Thyroid gland (tissue), 4 donors: ENCODE measurements around the gene ZCCHC24. TPM values are rescaled to one million over a fixed set of nuclear protein-coding genes. Genes with fewer than 3 reads are reported as not detected.

ENCODE experiments used
- DNase-seq, 2 donors: peaks; one replicate each; pipeline ENCODE4 v3.0.0-alpha.2; 2019
- H3K27ac ChIP-seq, 3 donors: fragments of 200-600 bp; sonication (generic); 1 replicate in 2 of 3; 2 replicates in 1 of 3; pipeline ENCODE4 v1.5.1; 2016 to 2019; ENCODE audit warnings: mild to moderate bottlenecking in 1 of 3, moderate library complexity in 1 of 3
- H3K27me3 ChIP-seq: fragments of 200-600 bp; sonication (generic); one replicate; pipeline ENCODE4 v1.5.1; 2019
- H3K36me3 ChIP-seq, 2 donors: fragments of 200-600 bp; sonication (generic); one replicate each; pipeline ENCODE4 v1.5.1; 2016 to 2019
- H3K4me1 ChIP-seq, 2 donors: fragments of 200-600 bp; sonication (generic); one replicate each; pipeline ENCODE4 v1.5.1; 2017 to 2019
- H3K4me3 ChIP-seq, 3 donors: fragments of 200-600 bp; sonication (generic); replicated peaks in 1 of 3; 1 replicate in 2 of 3; 2 replicates in 1 of 3; pipeline ENCODE4 v1.5.1; 2016; ENCODE audit warnings: mild to moderate bottlenecking in 1 of 3
- H3K9me3 ChIP-seq: fragments of 200-600 bp; sonication (generic); one replicate; pipeline ENCODE4 v1.5.1; 2017
- CTCF ChIP-seq, 6 experiments: fragments of 200-600 bp in 3 of 6; fragments of 450-650 bp in 3 of 6; sonication (generic) in 3 of 6; IDR thresholded peaks; one replicate each; pipeline ENCODE4 v1.5.1; 2016 to 2019; ENCODE audit warnings: antibody characterized with exemption in 6 of 6, mild to moderate bottlenecking in 2 of 6, inconsistent platforms in 1 of 6, moderate library complexity in 1 of 6
- POLR2A ChIP-seq, 2 donors: fragments of 450-650 bp; IDR thresholded peaks; one replicate each; pipeline ENCODE4 v1.6.1; 2017; ENCODE audit warnings: antibody characterized with exemption in 2 of 2, mild to moderate bottlenecking in 2 of 2, moderate library complexity in 1 of 2
- WGBS, 2 donors: methylation state at CpG; one replicate each; pipeline ENCODE4 v1.1.5; 2017; 5-methylcytosine and 5-hydroxymethylcytosine counted together
- intact Hi-C: fragments of 100-400 bp; cut with DNase I; formaldehyde crosslinking; loops from one replicate; pipeline ENCODE4 v1.15.1; 2023
- total RNA-seq, 4 donors: library from RNA; depleted of rRNA; stranded (reverse); fragments of >200 nt; gene quantifications; one replicate each; pipeline ENCODE4 v1.2.3, GENCODE V29; 2016

Gene ZCCHC24
- total RNA-seq, 4 donors from 2014 or later = 25.4 to 48.8 (median 33.3) TPM

GRCh38 chr10:79336739-79337138 is 108.7 kb downstream of the ZCCHC24 start:
- Histone ChIP-seq H3K4me3 (no peak overlapping the region), H3K27ac (peak overlapping the region in 2 of 3 donors; percentile 77 to 83), H3K27me3 (no peaks in the 10 kb centered on the region), H3K9me3 (no peaks in the 10 kb centered on the region), H3K36me3 (no peaks in the 10 kb centered on the region), H3K4me1 (peaks cover 17 to 29% of the 10 kb centered on the region in 2 donors)
- no peak for TF ChIP-seq CTCF (IDR thresholded peaks at IDR 0.05)
- TF ChIP-seq POLR2A (IDR thresholded peaks at IDR 0.05) = no peak
- no peak for DNase-seq
- 69 to 82% methylated on average over 5 to 6 of the region's 7 CpGs for WGBS, 2 donors
- intact Hi-C loops = no loop called here

- TF ChIP-seq CTCF (IDR thresholded peaks at IDR 0.05) (no peak), POLR2A (IDR thresholded peaks at IDR 0.05) (no peak)
- no peak for DNase-seq
- Histone ChIP-seq H3K4me1 (peaks cover 17 to 31% of the 10 kb centered on the region in 2 donors), H3K4me3 (no peak overlapping the region), H3K36me3 (no peaks in the 10 kb centered on the region), H3K9me3 (no peaks in the 10 kb centered on the region), H3K27me3 (no peaks in the 10 kb centered on the region), H3K27ac (peak overlapping the region; percentile 77 to 91 (median 83))
- 96 to 100% methylated on average over 3 of the region's 3 CpGs for WGBS, 2 donors
- intact Hi-C loops = no loop called here
Measured at GRCh38 chr10:79336276-79336675, 109.1 kb downstream of the ZCCHC24 start.

DNA sequence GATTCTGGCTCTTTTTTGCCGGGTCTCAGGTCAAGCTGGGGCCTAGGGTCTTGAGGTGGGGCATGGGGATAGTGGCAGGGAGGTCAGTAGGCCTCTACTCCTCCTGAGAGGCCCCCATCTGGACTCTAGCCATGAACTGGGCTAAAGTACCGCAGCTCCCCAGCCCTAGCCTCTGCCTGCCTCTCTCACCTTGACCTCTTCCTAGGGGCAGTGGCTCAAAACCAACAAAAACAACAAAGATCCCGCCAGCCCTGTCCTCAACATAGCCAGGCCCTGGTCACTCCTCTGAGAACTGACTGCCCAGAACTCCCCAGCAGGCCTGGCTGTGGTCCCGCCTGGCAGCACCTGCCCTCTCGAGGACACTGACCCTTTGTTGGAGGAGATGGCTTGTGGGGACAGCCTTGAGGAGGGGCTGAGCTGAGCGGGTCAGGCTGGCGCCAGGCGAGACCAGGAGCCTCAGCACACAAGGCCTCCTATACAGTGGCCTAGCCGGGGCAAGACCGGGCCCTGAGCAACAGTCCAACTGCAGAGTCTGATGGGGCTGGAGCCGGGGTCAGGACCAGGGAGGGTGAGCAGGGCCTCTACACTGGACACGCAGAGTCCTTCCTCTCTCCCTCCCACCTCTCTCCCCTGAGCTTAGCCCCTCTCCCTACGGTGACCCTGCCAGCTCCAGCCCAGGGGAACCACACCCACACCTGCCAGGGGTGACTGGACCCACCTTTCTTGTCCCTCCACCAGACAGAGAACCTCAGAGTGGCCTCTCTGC is 109.8 kb downstream of the ZCCHC24 start:
- DNase-seq = peak; percentile 93 to 95
- Histone ChIP-seq H3K36me3 (no peaks in the 10 kb centered on the region), H3K9me3 (no peaks in the 10 kb centered on the region), H3K4me1 (peaks cover 17 to 31% of the 10 kb centered on the region in 2 donors), H3K27ac (peak overlapping the region; percentile 77 to 91 (median 83)), H3K4me3 (no peak overlapping the region), H3K27me3 (no peaks in the 10 kb centered on the region)
- TF ChIP-seq CTCF (IDR thresholded peaks at IDR 0.05) (no peak), POLR2A (IDR thresholded peaks at IDR 0.05) (peak in 1 of 2 donors; percentile 16)
- intact Hi-C loops = no loop called here
- WGBS, 2 donors = 27 to 34% methylated on average over 8 to 12 of the region's 13 CpGs

DNA sequence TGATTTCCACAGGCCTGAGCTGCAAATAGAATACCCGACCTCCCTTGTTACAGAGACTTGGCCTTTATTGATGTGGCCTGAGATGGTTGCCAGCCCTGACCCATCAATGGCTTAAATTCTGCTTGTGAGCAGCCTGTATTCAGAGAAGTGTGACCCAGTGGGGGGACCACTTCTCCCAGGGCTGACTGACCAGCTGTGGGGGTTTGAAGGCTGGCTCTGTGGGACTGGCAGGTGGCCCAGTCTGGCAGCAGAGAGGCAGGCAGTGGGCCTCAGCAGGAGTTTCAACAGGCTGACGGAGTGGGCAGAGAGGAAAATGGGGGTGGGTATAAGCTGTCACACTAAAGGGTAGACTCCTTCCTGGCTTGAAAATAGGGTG is 110.3 kb downstream of the ZCCHC24 start:
- 52 to 54% methylated on average over 2 of the region's 2 CpGs for WGBS, 2 donors
- peaks cover 17 to 31% of the 10 kb centered on the region in 2 donors for H3K4me1 ChIP-seq
- no peak overlapping the region for H3K4me3 ChIP-seq
- no peaks in the 10 kb centered on the region for H3K9me3 ChIP-seq
- peak; percentile 84 to 91 for DNase-seq
- H3K36me3 ChIP-seq = no peaks in the 10 kb centered on the region
- TF ChIP-seq POLR2A (IDR thresholded peaks at IDR 0.05) = no peak
- no peak for TF ChIP-seq CTCF (IDR thresholded peaks at IDR 0.05)
- H3K27ac ChIP-seq = peak overlapping the region; percentile 77 to 91 (median 83)
- intact Hi-C loops = no loop called here
- H3K27me3 ChIP-seq = no peaks in the 10 kb centered on the region

DNA sequence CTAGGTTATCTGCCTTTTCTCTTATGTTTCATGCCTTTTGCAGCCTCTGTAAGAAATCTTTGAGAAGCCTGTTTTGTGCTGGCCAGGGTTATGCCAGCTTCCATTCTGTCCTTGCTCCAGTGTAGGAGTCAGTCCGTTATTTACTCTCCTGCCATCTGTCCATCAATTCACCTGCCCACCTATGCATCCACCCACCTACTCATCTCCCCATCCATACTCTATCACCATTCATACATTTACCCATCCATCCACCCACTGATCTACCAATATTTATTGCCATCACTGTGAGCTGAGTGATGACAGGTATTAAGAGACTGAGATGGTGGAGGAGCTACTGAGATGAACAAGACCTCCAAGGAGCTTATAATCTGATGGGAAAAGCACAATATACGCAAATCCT is 110.9 kb downstream of the ZCCHC24 start:
- WGBS, 2 donors = 92 to 95% methylated on average over 2 of the region's 2 CpGs
- intact Hi-C loops = no loop called here
- H3K27ac ChIP-seq = peak overlapping the region; percentile 77 to 91 (median 83)

More for the DNA sequence above, 110.9 kb downstream of the ZCCHC24 start:
- Histone ChIP-seq H3K36me3 (no peaks in the 10 kb centered on the region), H3K4me1 (peaks cover 17 to 31% of the 10 kb centered on the region in 2 donors), H3K4me3 (no peak overlapping the region), H3K9me3 (no peaks in the 10 kb centered on the region), H3K27me3 (no peaks in the 10 kb centered on the region)
- TF ChIP-seq POLR2A (IDR thresholded peaks at IDR 0.05) = no peak
- no peak for TF ChIP-seq CTCF (IDR thresholded peaks at IDR 0.05)
- no peak for DNase-seq
